Measurements from ENCODE around the gene CEP72.
"Not testable (repeated sequence)": the region's sequence is repeated elsewhere in the genome, so short reads cannot be mapped to it uniquely, and the experiment has no call there.

Gene CEP72

DNA sequence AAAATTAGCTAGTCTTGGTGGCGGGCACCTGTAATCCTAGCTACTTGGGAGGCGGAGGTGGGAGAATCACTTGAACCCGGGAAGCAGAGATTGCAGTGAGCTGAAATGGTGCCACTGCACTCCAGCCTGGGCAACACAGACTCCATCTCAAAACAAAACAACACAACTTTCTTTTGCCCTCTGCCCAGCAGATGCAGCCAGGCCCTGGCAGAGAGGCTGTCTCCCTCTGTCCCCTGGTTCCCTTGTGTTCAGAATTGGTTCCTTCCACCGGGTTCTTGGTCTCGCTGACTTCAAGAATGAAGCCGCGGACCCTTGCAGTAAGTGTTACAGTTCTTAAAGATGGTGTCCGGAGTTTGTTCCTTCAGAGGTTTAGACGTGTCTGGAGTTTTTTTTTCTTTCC lies 30.2 kb upstream of the CEP72 start:
- no peak for DNase-seq

DNA sequence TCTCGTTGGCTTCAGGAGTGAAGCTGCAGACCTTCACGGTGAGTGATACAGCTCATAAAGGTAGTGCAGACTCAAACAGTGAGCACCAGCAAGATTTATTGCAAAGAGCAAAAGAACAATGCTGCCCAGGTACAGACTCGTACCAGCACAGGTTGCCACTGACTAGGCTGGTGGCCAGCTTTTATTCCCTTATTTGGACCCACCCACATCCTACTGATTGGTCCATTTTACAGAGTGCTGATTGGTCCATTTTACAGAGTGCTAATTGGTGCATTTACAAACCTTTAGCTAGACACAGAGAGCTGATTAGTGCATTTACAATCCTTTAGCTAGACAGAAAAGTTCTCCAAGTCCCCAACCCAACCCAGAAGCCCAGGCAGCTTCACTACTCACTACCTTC lies 29.7 kb upstream of the CEP72 start:
- not testable (repeated sequence) for DNase-seq

DNA sequence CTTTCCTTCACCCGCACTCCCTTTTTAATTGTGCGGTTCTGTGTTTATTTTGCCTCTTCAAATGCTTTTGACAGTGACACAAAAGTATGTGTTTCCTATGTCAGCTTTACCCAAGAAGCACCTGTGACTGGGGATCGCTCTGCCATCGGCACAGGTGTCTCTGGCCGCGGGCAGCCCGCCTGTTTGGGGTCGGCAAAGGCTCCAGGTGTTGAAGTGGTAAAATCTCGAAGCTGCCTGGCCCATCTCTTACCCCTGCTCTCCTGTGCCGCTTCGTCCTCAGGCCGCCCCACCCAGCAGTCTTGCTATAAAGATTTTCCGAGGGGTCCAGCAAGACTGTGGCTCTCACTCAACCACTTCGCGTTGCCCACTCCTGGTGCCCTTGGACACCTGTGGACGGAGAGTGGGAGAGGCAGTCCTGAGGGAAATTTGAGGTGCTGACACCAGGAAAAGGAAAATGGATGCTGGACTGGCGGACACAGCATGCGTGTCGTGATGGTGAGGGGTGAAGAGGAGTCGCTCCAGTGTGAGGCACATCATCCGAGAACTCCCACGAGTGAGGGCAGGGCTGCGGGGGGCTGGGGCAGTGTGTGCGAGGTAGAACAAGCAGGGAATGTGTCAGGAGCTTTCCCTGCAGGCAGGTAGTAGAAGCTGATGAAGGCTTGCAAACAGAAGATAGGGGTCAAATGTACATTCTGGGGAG lies 29.1 kb upstream of the CEP72 start:
- DNase-seq, result no peak

DNA sequence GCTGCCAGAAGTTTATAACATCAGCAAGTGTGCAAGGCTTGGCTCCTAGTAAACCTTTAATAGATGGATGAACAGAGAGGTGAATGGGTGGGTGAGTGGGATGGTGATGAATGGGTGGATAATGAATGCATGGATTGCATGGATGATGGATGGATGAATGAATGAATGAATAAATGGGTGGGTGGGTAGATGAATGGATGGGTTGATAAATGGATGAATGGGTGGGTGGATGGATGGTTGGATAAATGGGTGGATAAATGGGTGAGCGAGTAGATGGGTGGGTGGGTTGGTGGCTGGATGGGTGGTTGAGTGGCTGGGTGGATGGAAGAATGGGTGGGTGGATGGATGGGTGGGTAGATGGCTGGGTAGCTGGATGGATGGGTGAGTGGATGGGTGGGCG lies 28.5 kb upstream of the CEP72 start:
- no peak for DNase-seq

- no peak for DNase-seq
These were observed 27.9 kb upstream of the CEP72 start for GRCh38 chr5:584216-584615.

DNA sequence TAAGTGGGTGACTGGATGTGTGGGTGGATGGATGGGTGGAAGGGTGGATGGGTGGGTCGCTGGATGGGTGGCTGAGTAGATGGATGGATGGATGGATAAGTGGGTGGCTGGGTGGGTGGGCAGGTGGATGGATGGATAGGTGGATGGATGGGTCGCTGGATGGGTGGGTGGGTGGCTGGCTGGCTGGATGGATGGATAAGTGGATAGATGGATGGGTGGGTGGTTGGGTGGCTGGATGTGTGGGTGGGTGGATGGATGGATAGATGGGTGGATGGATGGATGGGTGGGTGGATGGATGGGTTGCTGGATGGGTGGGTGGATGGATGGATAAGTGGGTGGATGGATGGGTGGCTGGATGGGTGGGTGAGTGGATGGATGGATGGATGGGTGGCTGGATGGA lies 27.3 kb upstream of the CEP72 start:
- no peak for DNase-seq

DNA sequence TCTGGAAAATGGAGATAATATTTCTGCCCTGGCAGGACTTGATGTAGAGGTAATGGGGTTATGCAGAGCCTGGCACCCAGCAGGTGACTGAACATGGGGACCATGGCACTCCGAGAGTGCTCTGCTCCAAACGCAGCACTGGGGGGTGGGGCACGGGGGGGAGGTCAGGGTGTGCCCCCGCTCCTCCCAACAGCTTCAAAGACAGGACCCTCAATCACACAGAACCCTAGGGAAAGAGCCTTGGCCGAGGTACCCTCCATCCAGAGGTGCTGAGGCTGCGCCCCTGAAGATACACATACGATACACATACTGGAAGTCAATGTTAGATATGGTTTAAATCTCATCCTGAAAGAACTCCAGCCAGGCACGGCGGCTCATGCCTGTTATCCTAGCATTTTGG lies 26.6 kb upstream of the CEP72 start:
- no peak for DNase-seq

- no peak for DNase-seq
These were observed 26.0 kb upstream of the CEP72 start for GRCh38 chr5:585962-586628.

GRCh38 chr5:586751-587285 lies 25.3 kb upstream of the CEP72 start:
- no peak for DNase-seq

DNA sequence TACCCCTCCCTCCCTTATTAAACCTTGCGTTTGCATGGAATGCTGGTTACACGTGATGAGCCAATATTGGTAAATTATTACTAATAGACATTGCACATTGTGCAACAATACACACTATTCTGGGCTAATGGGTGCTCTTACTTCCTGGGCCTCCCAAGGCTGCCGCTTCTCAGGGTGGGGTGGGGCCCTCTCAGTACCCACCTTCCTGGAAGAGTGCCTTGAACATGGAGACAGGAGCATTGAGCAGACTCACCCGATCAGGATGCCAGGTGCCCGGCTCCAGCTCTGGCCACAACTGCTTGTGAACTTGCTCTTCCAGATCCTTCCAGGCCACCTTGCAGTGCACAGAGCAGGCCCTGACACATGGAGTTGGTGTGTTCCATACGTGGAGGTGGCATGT lies 24.7 kb upstream of the CEP72 start:
- no peak for DNase-seq

- DNase-seq, result no peak
These were observed 23.6 kb upstream of the CEP72 start for GRCh38 chr5:588406-588995.

DNA sequence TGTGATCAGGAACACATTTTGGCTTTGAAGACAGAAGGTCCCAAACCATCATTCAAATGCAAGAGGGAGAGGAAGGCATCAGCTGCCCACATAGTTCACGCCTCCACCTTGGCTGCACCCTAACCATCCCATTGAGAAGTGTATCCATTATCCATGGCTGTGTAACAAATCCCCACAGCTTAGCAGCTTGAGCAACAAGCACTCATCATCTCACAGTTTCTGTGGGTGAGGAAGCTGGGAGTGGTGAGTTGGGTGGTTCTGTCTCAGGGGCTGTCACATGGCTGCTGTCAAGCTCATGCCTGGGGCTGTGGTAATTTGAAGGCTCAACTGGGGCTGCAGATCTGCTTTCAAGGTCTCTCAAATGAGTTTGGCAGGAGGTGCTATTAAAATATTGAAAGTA lies 23.0 kb upstream of the CEP72 start:
- DNase-seq, result no peak

DNA sequence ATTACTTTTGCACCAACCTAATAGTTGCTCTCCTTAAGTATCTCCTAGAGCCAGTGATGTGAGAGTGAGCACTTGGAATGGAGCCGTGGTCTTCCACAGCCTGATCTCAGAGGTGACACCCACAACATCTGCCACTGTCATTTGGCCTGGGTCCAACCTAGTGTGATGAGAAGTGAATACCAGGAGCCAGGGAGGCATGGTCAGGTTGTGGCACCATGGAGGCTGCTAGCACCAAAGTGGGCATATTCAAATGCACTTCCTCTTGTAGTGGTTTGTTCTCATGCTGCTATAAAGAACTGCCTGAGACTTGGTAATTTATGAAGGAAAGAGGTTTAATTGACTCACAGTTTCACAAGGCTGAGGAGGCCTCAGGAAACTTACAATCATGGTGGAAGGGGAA lies 22.6 kb upstream of the CEP72 start:
- DNase-seq, result no peak

DNA sequence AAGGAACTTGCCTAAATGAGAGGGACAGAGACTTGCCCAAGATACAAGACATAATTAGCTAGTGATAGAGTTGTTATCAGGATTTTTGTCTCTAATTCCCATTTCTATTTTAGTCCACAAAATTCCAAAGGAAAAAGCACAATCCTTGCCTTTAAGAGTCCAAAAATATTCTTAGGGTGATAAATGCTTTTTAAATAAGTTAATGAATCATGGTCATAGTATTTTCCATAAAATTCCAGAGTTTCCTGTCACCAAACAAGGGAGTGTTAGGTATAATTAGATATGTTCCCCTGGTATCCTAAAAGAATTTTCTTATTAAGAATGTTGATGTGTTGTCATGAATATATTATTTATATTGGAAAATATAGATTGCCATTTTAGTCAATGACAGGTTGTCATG lies 21.8 kb upstream of the CEP72 start:
- no peak for DNase-seq

DNA sequence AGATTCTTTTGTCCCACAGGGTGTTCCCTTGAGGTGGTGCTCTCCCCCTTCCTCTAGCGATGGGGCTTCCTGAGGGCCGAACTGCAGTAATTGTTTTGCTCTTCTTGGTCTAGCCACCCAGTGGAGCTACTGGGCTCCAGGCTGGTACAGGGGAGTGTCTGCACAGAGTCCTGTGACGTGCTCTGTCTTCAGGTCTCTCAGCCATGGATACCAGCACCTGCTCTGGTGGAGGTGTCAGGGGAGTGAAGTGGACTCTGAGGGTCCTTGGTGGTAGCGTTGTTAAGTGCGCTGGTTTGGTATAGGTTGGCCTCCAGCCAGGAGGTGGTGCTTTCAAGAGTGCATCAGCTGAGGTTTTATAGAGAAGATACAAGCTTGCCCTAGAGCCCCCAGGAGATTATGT lies 20.4 kb upstream of the CEP72 start:
- no peak for DNase-seq

GRCh38 chr5:592158-592557 lies 20.0 kb upstream of the CEP72 start:
- no peak for DNase-seq

GRCh38 chr5:593511-593910 lies 18.6 kb upstream of the CEP72 start:
- no peak for DNase-seq

GRCh38 chr5:594226-594860 lies 17.8 kb upstream of the CEP72 start:
- DNase-seq, result no peak

GRCh38 chr5:595285-595875 lies 16.8 kb upstream of the CEP72 start:
- DNase-seq, result no peak

GRCh38 chr5:597871-598563 lies 14.1 kb upstream of the CEP72 start:
- no peak for DNase-seq

- DNase-seq, result no peak
These were observed 13.6 kb upstream of the CEP72 start for GRCh38 chr5:598564-598890.

DNA sequence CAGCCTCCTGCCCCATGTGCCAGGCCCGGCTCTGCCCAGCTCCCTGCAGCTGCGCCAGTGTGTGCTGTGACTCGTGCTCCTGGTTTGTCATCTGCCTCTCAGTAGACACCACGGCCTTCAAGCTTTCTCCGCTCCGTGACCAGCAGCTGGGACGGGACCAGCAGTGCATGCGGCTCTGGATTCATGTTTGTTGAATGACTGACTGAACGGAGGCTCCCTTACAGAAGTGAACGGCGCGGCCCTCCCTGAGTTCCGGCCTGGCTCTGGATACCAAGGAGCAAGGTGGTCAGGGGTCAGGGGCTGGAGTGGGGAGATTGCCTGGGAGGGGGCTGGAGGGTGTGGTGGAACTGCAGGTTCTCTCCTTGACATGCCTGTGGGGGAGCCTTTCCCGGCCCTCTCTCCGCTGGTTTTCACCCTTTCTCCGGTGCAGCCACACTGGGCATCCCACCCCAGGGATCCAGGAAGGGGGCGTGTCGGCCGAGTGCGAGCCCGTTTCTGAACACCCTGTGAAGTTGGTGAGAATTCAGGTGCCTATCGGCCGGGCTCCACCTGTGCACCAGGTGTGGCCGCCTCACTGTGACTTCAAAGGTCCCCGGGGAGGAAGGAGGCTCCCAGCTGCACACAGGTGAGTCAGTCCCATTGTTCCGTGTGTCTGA lies 11.1 kb upstream of the CEP72 start:
- DNase-seq, result no peak

Data from stimulated activated CD4-positive, alpha-beta T cell treated with anti-CD3 and anti-CD28 coated beads, Interleukin-4, amount 100 ng/mL, for 24 hours (primary cell).